Ovary (tissue), 3 donors: ENCODE measurements around the gene AGBL4.

Experiments used
- CTCF ChIP-seq, 3 donors: fragments of 450-650 bp in 2 of 3; fragments of 200-600 bp in 1 of 3; IDR thresholded peaks; one replicate each; pipeline versions ENCODE4 v1.5.1 to v1.8.0; 2016 to 2022; ENCODE audit warnings: antibody characterized with exemption in 3 of 3, mild to moderate bottlenecking in 1 of 3
- EP300 ChIP-seq: sonication (generic); formaldehyde crosslinking; IDR thresholded peaks from one replicate; pipeline ENCODE4 v1.6.1; 2017; ENCODE audit warnings: antibody characterized with exemption
- POLR2A ChIP-seq: fragments of 450-650 bp; IDR thresholded peaks from one replicate; pipeline ENCODE4 v1.6.1; 2017; ENCODE audit warnings: antibody characterized with exemption, mild to moderate bottlenecking, moderate library complexity
- donor health status: DM: no; HTN: no; CAD: no.

GRCh38 chr1:48555271-48555670 is 1468.5 kb downstream of the AGBL4 start:
- TF ChIP-seq POLR2A (no peak), CTCF (IDR thresholded peaks at IDR 0.05) (no peak), EP300 (no peak)
